ENCODE measurements around the gene GALNT2. TPM values are rescaled to one million over a fixed set of nuclear protein-coding genes. Genes with fewer than 3 reads are reported as not detected.

GALNT2 gene
- total and polyA plus RNA-seq, 2 donors (not counting 1 experiment from before 2014, with no cell fraction given), result 19.0 to 184 TPM

GRCh38 chr1:230273141-230273710, 206.2 kb downstream of the GALNT2 start:
- 83% methylated on average over 6 of the region's 7 CpGs for WGBS (ENCODE audit: insufficient coverage)
- POLR2A ChIA-PET, result interaction anchor here (1.3 kb wide), 1 partner anchor 29 kb away, joined by 3 read pairs; no protein-coding TSS in a partner anchor
- ATAC-seq (ENCODE audit: low read depth), result no peak

DNA sequence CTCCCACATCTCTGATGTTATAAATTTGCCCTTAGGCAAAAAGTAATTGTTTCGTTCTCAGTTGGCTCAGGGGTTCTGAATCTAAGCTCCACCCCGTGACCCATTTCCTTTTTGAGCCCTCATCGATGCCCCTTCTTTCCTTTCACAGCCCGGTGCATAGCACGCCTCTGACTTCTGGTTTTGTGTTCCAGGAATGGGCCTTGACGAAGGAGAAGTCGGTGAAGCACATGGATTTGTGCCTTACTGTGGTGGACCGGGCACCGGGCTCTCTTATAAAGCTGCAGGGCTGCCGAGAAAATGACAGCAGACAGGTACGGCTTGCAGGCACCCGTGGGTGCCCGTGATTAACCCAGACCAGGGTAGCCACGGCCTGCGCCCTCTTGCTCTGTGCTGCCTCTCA, 207.2 kb downstream of the GALNT2 start:
- ATAC-seq (ENCODE audit: low read depth), result peak; percentile 37
- WGBS (ENCODE audit: insufficient coverage), result 28% methylated on average over 15 of the region's 15 CpGs

More at GRCh38 chr1:230273141-230273710, 206.2 kb downstream of the GALNT2 start:
- Histone ChIP-seq H2AFZ (ENCODE audit: insufficient read depth, low read depth, low read length, poor library complexity, severe bottlenecking) (no peak overlapping the region), H3K9me3 (ENCODE audit: control extremely low read depth in 1 of 3, control insufficient read depth in 2 of 3, insufficient read depth in 1 of 3, low read length in 2 of 3) (no peaks in the 10 kb centered on the region), H3K9ac (ENCODE audit: low read length) (no peak overlapping the region), H4K20me1 (ENCODE audit: control insufficient read depth, insufficient read depth, low read length, poor library complexity, severe bottlenecking) (no peaks in the 10 kb centered on the region), H3K27me3 (replicated peaks in 1 of 4; ENCODE audit: control extremely low read depth in 1 of 4, control insufficient read depth in 3 of 4, insufficient read depth in 4 of 4, low read length in 3 of 4) (no peaks in the 10 kb centered on the region), H3K4me1 (ENCODE audit: control insufficient read depth in 2 of 2, insufficient read depth in 2 of 2, low read length in 2 of 2) (peaks cover 55 to 64% of the 10 kb centered on the region in 2 donors), H3K79me2 (ENCODE audit: control insufficient read depth, insufficient read depth, low read length) (peaks cover 5% of the 10 kb centered on the region), H3K36me3 (replicated peaks in 1 of 2; ENCODE audit: control extremely low read depth in 1 of 2, control insufficient read depth in 1 of 2, extremely low read depth in 1 of 2, insufficient read depth in 2 of 2, low read length in 1 of 2) (peaks cover 1 to 9% of the 10 kb centered on the region in 2 experiments), H3K4me2 (replicated peaks; ENCODE audit: low read depth, low read length, poor library complexity, severe bottlenecking) (peak overlapping the region; percentile 63), H3K27ac (ENCODE audit: low read length in 2 of 2) (peak overlapping the region in 1 of 2 donors; percentile 74), H3K4me3 (ENCODE audit: control extremely low read depth in 1 of 5, extremely low read depth in 1 of 5, insufficient read depth in 1 of 5, low read depth in 2 of 5, low read length in 4 of 5) (peak overlapping the region in 1 of 5 experiments; percentile 59)
- no peak for DNase-seq
- CTCF ChIA-PET, result no interaction called here
- intact Hi-C loops (cut with micrococcal nuclease), result loop anchor here (10.0 kb wide), 1 partner anchor 208 kb away; the partner anchor contains the start of gene GALNT2
- H3K27ac Mint-ChIP-seq, result peak overlapping the region; percentile 77
- H3K4me3 Mint-ChIP-seq, result peak overlapping the region; percentile 67
- H3K27me3 Mint-ChIP-seq, result no peaks in the 10 kb centered on the region
- TF ChIP-seq EZH2 (IDR thresholded peaks at IDR 0.05; ENCODE audit: borderline replicate concordance, insufficient read depth, low read depth, low read length, poor library complexity, severe bottlenecking), result no peak
- TF ChIP-seq, protein P1, sequence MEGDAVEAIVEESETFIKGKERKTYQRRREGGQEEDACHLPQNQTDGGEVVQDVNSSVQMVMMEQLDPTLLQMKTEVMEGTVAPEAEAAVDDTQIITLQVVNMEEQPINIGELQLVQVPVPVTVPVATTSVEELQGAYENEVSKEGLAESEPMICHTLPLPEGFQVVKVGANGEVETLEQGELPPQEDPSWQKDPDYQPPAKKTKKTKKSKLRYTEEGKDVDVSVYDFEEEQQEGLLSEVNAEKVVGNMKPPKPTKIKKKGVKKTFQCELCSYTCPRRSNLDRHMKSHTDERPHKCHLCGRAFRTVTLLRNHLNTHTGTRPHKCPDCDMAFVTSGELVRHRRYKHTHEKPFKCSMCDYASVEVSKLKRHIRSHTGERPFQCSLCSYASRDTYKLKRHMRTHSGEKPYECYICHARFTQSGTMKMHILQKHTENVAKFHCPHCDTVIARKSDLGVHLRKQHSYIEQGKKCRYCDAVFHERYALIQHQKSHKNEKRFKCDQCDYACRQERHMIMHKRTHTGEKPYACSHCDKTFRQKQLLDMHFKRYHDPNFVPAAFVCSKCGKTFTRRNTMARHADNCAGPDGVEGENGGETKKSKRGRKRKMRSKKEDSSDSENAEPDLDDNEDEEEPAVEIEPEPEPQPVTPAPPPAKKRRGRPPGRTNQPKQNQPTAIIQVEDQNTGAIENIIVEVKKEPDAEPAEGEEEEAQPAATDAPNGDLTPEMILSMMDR (IDR thresholded peaks at IDR 0.05), result no peak
- H3K4me1 Mint-ChIP-seq, result peaks cover 65% of the 10 kb centered on the region
- no peaks in the 10 kb centered on the region for H3K9me3 Mint-ChIP-seq (ENCODE audit: insufficient read depth)

More for the DNA sequence above, 207.2 kb downstream of the GALNT2 start:
- H3K4me3 ChIP-seq (ENCODE audit: control extremely low read depth in 1 of 5, extremely low read depth in 1 of 5, insufficient read depth in 1 of 5, low read depth in 2 of 5, low read length in 4 of 5), result peak overlapping the region in 4 of 5 experiments; percentile 13 to 59 (median 44)
- Mint-ChIP-seq H3K4me3 (peak overlapping the region; percentile 67), H3K27ac (peak overlapping the region; percentile 77), H3K9me3 (ENCODE audit: insufficient read depth) (no peaks in the 10 kb centered on the region), H3K4me1 (peaks cover 73% of the 10 kb centered on the region), H3K27me3 (no peaks in the 10 kb centered on the region)
- CTCF ChIA-PET, result no interaction called here
- peaks cover 65 to 74% of the 10 kb centered on the region in 2 donors for H3K4me1 ChIP-seq (ENCODE audit: control insufficient read depth in 2 of 2, insufficient read depth in 2 of 2, low read length in 2 of 2)
- intact Hi-C loops (cut with micrococcal nuclease), result loop anchor here (10.0 kb wide), 1 partner anchor 209 kb away; the partner anchor contains the start of gene GALNT2
- peak; percentile 51 for DNase-seq
- POLR2A ChIA-PET, result interaction anchor here (0.6 to 1.3 kb wide), 2 partner anchors 28 to 191 kb away, joined by 3 to 4 read pairs; no protein-coding TSS in a partner anchor
- H2AFZ ChIP-seq (ENCODE audit: insufficient read depth, low read depth, low read length, poor library complexity, severe bottlenecking), result peak overlapping the region; percentile 54
- no peaks in the 10 kb centered on the region for H3K79me2 ChIP-seq (ENCODE audit: control insufficient read depth, insufficient read depth, low read length)
- no peaks in the 10 kb centered on the region for H4K20me1 ChIP-seq (ENCODE audit: control insufficient read depth, insufficient read depth, low read length, poor library complexity, severe bottlenecking)
- no peaks in the 10 kb centered on the region for H3K9me3 ChIP-seq (ENCODE audit: control extremely low read depth in 1 of 3, control insufficient read depth in 2 of 3, insufficient read depth in 1 of 3, low read length in 2 of 3)
- no peaks in the 10 kb centered on the region for H3K27me3 ChIP-seq (replicated peaks in 1 of 4; ENCODE audit: control extremely low read depth in 1 of 4, control insufficient read depth in 3 of 4, insufficient read depth in 4 of 4, low read length in 3 of 4)
- peak overlapping the region; percentile 53 for H3K9ac ChIP-seq (ENCODE audit: low read length)
- H3K27ac ChIP-seq (ENCODE audit: low read length in 2 of 2), result peak overlapping the region in 1 of 2 donors; percentile 74
- peak overlapping the region; percentile 63 for H3K4me2 ChIP-seq (replicated peaks; ENCODE audit: low read depth, low read length, poor library complexity, severe bottlenecking)
- TF ChIP-seq, protein P1 (IDR thresholded peaks at IDR 0.05), result no peak
- no peak for TF ChIP-seq EZH2 (IDR thresholded peaks at IDR 0.05; ENCODE audit: borderline replicate concordance, insufficient read depth, low read depth, low read length, poor library complexity, severe bottlenecking)
- H3K36me3 ChIP-seq (replicated peaks in 1 of 2; ENCODE audit: control extremely low read depth in 1 of 2, control insufficient read depth in 1 of 2, extremely low read depth in 1 of 2, insufficient read depth in 2 of 2, low read length in 1 of 2), result peaks cover 1 to 9% of the 10 kb centered on the region in 2 experiments
